ENCODE measurements around the gene ATG10.
A peak's percentile ranks its signal among the peaks of the same experiment; 100 is the strongest.

Gene ATG10

GRCh38 chr5:82274343-82275211, 302.8 kb downstream of the ATG10 start:
- no peak for DNase-seq

DNA sequence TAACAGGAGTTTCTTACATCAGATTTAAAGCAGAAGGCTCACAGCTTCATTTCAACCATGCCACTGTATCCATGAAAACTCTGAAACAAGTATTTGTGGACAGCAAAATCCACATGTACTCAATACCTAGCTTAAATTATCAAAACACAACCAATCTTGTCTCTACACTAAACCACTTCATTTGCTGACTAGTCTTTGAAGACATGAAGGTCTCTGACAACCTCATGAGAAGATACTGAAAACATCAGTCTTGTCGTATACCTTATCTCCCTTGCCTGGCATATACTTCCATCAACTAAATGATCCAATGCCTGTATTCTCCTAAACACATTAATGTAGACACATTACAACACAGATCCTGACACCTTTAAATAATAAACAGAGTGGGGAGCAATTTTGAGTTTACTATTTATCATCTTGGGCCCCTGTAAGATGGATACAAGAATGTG, 303.4 kb downstream of the ATG10 start:
- no peak for DNase-seq

GRCh38 chr5:82276800-82277612, 305.2 kb downstream of the ATG10 start:
- no peak for DNase-seq

- DNase-seq, result no peak
Observed at GRCh38 chr5:82277613-82277986, 305.8 kb downstream of the ATG10 start.

GRCh38 chr5:82277987-82278710, 306.3 kb downstream of the ATG10 start, which contains the start of gene RPS23:
RPS23 (minus strand) TSS chr5:82278354; CDS start chr5:82278323, 31 bp downstream.
- DNase-seq, result peak in 57 of 58 donors; percentile 78 to 96 (median 89)

- DNase-seq, result no peak
Observed at GRCh38 chr5:82278711-82279370, 307.0 kb downstream of the ATG10 start.

- no peak for DNase-seq
Observed at GRCh38 chr5:82283893-82284292, 312.1 kb downstream of the ATG10 start.

DNA sequence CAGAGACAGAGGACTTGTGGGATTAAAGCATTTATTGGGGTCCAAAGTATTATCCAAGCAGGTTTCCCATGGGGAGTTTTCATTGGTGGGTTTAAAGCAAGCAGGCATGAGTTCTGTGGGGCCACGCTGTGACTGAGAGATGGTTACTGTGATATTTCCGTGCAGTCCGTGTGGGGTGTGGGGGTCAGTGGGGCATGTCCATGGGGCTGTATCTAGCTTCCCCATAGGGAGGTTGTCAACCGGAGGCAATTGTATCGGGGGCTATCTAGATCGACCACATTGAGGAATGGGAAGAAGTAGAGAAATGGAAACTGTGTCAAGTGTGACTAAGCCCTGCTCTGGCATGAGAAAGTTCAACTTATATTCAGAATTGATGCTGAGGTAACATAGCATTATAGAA, 313.4 kb downstream of the ATG10 start:
- DNase-seq, result no peak

DNA sequence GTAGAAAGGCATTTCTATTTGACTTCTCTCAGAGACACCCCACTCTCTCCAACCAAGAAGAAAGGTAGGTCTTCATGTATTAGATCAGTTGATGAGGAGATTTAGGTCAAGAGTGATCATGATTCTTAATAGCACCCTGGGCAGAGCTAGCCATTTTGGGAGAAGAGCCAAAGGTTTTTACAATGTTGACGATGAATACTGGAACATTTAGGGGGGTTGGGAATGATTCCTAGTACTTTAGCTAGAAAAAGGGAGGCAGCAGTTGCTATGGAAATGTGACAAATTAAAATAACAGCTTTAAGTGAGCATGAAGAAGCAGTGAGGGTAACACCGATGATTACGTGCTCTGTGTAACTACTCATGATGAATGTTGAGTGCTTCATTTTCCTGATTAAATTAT, 315.8 kb downstream of the ATG10 start:
- DNase-seq, result peak in 2 of 58 donors; percentile 4 to 42

DNA sequence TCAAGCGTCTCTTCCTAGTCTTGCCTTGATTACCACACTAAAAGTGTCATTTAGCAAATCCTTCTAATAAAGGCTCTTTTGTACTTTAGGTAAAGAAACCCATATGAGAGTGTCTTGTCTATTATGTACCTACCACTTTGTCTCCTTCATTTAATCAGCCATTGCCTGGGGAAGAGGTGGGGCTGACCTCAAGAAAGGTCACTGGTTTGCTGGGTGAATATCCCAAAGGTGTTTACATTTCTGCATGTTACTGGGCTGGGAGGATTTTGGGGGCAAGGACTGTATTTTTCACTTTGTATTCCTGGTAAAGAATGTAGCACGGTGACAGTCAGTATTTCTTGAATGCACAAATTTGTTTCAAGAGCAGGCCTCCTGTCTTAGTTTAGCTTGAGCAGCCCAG, 318.2 kb downstream of the ATG10 start:
- DNase-seq, result no peak

DNA sequence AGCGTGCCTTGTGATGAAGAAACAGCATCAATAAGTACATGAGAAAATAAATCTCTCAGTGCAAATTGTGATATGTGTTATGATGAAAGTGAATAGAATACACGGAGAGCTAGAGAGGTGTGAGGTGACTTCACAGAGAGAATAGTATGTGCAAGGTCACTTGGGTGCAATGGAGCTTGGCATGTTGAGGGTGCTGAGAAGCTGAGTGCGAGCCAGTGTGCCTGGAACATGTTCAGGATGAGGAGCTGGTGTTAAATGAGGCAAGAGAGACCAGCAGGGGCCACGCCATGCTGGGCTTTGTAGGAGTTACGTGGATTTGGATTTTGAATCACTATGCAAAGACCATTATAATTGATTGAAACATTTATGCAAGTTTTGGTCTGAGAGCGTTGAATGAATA, 319.1 kb downstream of the ATG10 start:
- DNase-seq, result no peak

- DNase-seq, result no peak
Observed at GRCh38 chr5:82291420-82291819, 319.6 kb downstream of the ATG10 start.

DNA sequence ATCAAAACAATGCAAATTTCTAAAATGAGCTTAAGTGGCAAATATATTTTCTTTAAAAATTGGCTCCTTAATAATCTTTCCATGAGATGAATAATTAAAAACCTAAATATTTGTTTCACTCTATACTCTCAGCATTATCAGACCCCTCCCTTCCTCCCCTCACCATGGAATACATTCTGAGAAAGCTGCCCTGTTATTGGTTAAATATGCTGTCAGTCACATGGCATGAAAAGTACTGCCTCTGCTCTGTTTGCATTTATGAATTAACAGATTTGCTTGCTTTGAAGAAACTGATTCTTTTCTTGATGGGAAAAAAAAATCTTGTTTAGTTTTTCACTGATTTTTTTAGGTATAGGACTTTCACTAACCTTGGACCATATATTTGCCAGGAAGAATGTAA, 323.3 kb downstream of the ATG10 start:
- DNase-seq, result no peak

DNA sequence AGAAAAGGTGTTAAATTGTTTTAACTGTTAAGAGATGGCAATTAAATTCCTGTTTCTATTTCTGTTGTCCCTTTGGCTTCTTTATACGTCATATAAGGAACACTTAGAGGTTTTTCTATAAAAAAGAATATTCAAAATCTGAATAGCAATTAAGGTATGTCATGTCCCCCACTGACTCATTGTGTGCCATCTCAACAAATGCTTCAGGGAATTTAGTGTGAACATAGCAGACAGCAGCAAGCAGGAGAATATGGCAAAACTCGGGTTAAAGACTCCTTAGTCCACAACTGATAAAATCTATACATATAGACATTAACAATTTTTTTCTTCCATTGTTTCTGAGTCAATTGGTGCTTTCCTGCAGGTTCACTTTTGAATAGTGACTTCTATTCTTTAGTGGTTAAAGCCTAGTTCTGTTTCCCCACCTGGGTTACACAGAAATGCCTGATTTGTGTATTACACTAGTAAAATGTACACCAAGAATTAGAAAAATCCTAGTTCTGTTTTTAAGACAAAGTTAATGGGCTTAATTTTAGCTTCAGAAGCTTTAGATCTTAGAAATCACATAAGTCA, 324.2 kb downstream of the ATG10 start:
- no peak for DNase-seq

- DNase-seq, result no peak
Observed at GRCh38 chr5:82296929-82297328, 325.1 kb downstream of the ATG10 start.

- no peak for DNase-seq
Observed at GRCh38 chr5:82297711-82298110, 325.9 kb downstream of the ATG10 start.

- no peak for DNase-seq
Observed at GRCh38 chr5:82298668-82299067, 326.8 kb downstream of the ATG10 start.

GRCh38 chr5:82301190-82301589, 329.4 kb downstream of the ATG10 start:
- DNase-seq, result no peak
